H9 (cell line): ENCODE results near the gene TRIM61. TPM values are rescaled to one million over a fixed set of nuclear protein-coding genes. Genes with fewer than 3 reads are reported as not detected.

Experiments used
- DNase-seq: peaks from one replicate; pipeline ENCODE4 v3.0.0-alpha.2; 2017
- H2AFZ ChIP-seq: one replicate; pipeline ENCODE4 v1.6.1; 2013; ENCODE audit warnings: mild to moderate bottlenecking, low read length, control low read depth, moderate library complexity
- H2AK5ac ChIP-seq: 2 replicates; pipeline ENCODE4 v1.6.1; 2013; ENCODE audit warnings: low read length, control low read depth, mixed read lengths; ENCODE audit not compliant: insufficient read length
- H2BK120ac ChIP-seq: one replicate; pipeline ENCODE4 v1.6.1; 2013; ENCODE audit warnings: low read depth, mild to moderate bottlenecking, low read length, control low read depth, inconsistent platforms; ENCODE audit not compliant: poor library complexity, severe bottlenecking
- H2BK12ac ChIP-seq: 2 replicates; pipeline ENCODE4 v1.6.1; 2013; ENCODE audit warnings: low read length, control low read depth, mixed read lengths, low read depth; ENCODE audit not compliant: insufficient read length
- H2BK15ac ChIP-seq: 2 replicates; pipeline ENCODE4 v1.6.1; 2013; ENCODE audit warnings: low read depth, low read length, control low read depth
- H2BK20ac ChIP-seq: one replicate; pipeline ENCODE4 v1.6.1; 2013; ENCODE audit warnings: low read depth, mild to moderate bottlenecking, low read length, control low read depth, inconsistent platforms; ENCODE audit not compliant: poor library complexity, severe bottlenecking
- H2BK5ac ChIP-seq: 2 replicates; pipeline ENCODE4 v1.6.1; 2013; ENCODE audit warnings: low read length, control low read depth, mixed read lengths; ENCODE audit not compliant: insufficient read length
- H3K14ac ChIP-seq: 2 replicates; pipeline ENCODE4 v1.6.1; 2013; ENCODE audit warnings: low read length, control low read depth; ENCODE audit not compliant: insufficient read depth
- H3K18ac ChIP-seq: 2 replicates; pipeline ENCODE4 v1.6.1; 2013; ENCODE audit warnings: low read depth, mild to moderate bottlenecking, mixed read lengths, low read length, control low read depth; ENCODE audit not compliant: insufficient read length
- H3K23ac ChIP-seq: 2 replicates; pipeline ENCODE4 v1.6.1; 2013; ENCODE audit warnings: low read length, control low read depth, mixed read lengths, low read depth; ENCODE audit not compliant: insufficient read length
- H3K23me2 ChIP-seq: 2 replicates; pipeline ENCODE4 v1.6.1; 2013; ENCODE audit warnings: low read depth, mild to moderate bottlenecking, mixed read lengths, low read length, control low read depth; ENCODE audit not compliant: insufficient read length, poor library complexity, severe bottlenecking
- H3K27ac ChIP-seq: 2 replicates; pipeline ENCODE4 v1.5.1; 2013; ENCODE audit warnings: low read length, control low read depth, mixed read lengths, low read depth; ENCODE audit not compliant: insufficient read length
- H3K27me3 ChIP-seq: 2 replicates; pipeline ENCODE4 v1.6.1; 2013; ENCODE audit warnings: low read length, control low read depth, inconsistent platforms; ENCODE audit not compliant: insufficient read depth
- H3K4ac ChIP-seq: 2 replicates; pipeline ENCODE4 v1.6.1; 2013; ENCODE audit warnings: low read depth, mild to moderate bottlenecking, control low read depth, inconsistent platforms, low read length, moderate library complexity
- H3K4me1 ChIP-seq: 2 replicates; pipeline ENCODE4 v1.6.1; 2013; ENCODE audit warnings: low read length, control low read depth, inconsistent platforms; ENCODE audit not compliant: insufficient read depth
- H3K4me2 ChIP-seq: 2 replicates; pipeline ENCODE4 v1.6.1; 2013; ENCODE audit warnings: low read length, control low read depth, mixed read lengths; ENCODE audit not compliant: insufficient read length, insufficient read depth
- H3K56ac ChIP-seq: 2 replicates; pipeline ENCODE4 v1.6.1; 2013; ENCODE audit warnings: low read depth, mild to moderate bottlenecking, mixed read lengths, low read length, control low read depth; ENCODE audit not compliant: insufficient read length
- H3K79me1 ChIP-seq: 2 replicates; pipeline ENCODE4 v1.6.1; 2013; ENCODE audit warnings: low read depth, mild to moderate bottlenecking, moderate library complexity, low read length, control low read depth, inconsistent platforms; ENCODE audit not compliant: insufficient read depth, poor library complexity, severe bottlenecking
- H3K79me2 ChIP-seq: 2 replicates; pipeline ENCODE4 v1.6.1; 2013; ENCODE audit warnings: low read length, control low read depth, inconsistent platforms; ENCODE audit not compliant: insufficient read depth
- H3K9ac ChIP-seq: 2 replicates; pipeline ENCODE4 v1.6.1; 2013; ENCODE audit warnings: low read length, control low read depth, mixed read lengths; ENCODE audit not compliant: insufficient read length; ENCODE audit errors: extremely low read depth
- H3K9me3 ChIP-seq: one replicate; pipeline ENCODE4 v1.6.1; 2013; ENCODE audit warnings: low read depth, low read length, inconsistent platforms; ENCODE audit not compliant: control insufficient read depth
- H3T11ph ChIP-seq: one replicate; pipeline ENCODE4 v1.6.1; 2013; ENCODE audit warnings: mild to moderate bottlenecking, low read length, control low read depth, inconsistent platforms
- H4K20me1 ChIP-seq: one replicate; pipeline ENCODE4 v1.6.1; 2013; ENCODE audit not compliant: control insufficient read depth, insufficient read length, insufficient read depth
- H4K5ac ChIP-seq: 2 replicates; pipeline ENCODE4 v1.6.1; 2013; ENCODE audit warnings: low read depth, mild to moderate bottlenecking, mixed read lengths, low read length, control low read depth; ENCODE audit not compliant: insufficient read length
- H4K8ac ChIP-seq: replicated peaks from 2 replicates; pipeline ENCODE4 v1.6.1; 2013; ENCODE audit warnings: low read length, control low read depth, mixed read lengths, low read depth; ENCODE audit not compliant: insufficient read length
- H4K91ac ChIP-seq: 2 replicates; pipeline ENCODE4 v1.6.1; 2013; ENCODE audit warnings: low read depth, mild to moderate bottlenecking, moderate library complexity, mixed read lengths, low read length, control low read depth; ENCODE audit not compliant: insufficient read length
- H3K27ac Mint-ChIP-seq, 3 experiments: 2 replicates in 2 of 3; 3 replicates in 1 of 3; pipeline ENCODE4 v1.8.0; 2020 to 2021; ENCODE audit warnings: mixed read lengths in 3 of 3, mild to moderate bottlenecking in 1 of 3, moderate library complexity in 1 of 3
- H3K27me3 Mint-ChIP-seq: 2 replicates; pipeline ENCODE4 v1.8.0; 2021; ENCODE audit warnings: low read depth, mild to moderate bottlenecking, moderate library complexity, mixed read lengths
- H3K36me3 Mint-ChIP-seq, 3 experiments: 2 replicates in 2 of 3; 3 replicates in 1 of 3; pipeline ENCODE4 v1.8.0; 2020 to 2021; ENCODE audit warnings: low read depth in 3 of 3, mixed read lengths in 3 of 3; ENCODE audit not compliant: insufficient read depth in 1 of 3
- H3K4me1 Mint-ChIP-seq, 2 experiments: 2 replicates each; pipeline ENCODE4 v1.8.0; 2020; ENCODE audit warnings: mixed read lengths in 2 of 2
- H3K4me3 Mint-ChIP-seq, 2 experiments: 2 replicates in 1 of 2; 3 replicates in 1 of 2; pipeline ENCODE4 v1.8.0; 2020 to 2021; ENCODE audit warnings: mild to moderate bottlenecking in 2 of 2, mixed read lengths in 2 of 2, moderate library complexity in 1 of 2
- H3K9me3 Mint-ChIP-seq, 2 experiments: 2 replicates in 1 of 2; 3 replicates in 1 of 2; pipeline ENCODE4 v1.8.0; 2020; ENCODE audit warnings: mild to moderate bottlenecking in 2 of 2, mixed read lengths in 2 of 2, moderate library complexity in 1 of 2
- CTCF ChIP-seq: fragments of 200-600 bp; sonication (generic); conservative IDR thresholded peaks from 3 replicates; pipeline ENCODE4 v1.8.0; 2021; ENCODE audit warnings: antibody characterized with exemption, mild to moderate bottlenecking
- WGBS: extraction: QIAGEN DNeasy Blood & Tissue Kit; methylation state at CpG from one replicate; pipeline ENCODE4 v1.1.7; 2013; ENCODE audit warnings: missing lambda C conversion rate, low lambda C conversion rate, mixed read lengths; ENCODE audit not compliant: insufficient read length; ENCODE audit errors: extremely low coverage; 5-methylcytosine and 5-hydroxymethylcytosine counted together
- total RNA-seq: library from RNA; stranded (reverse); gene quantifications from 2 replicates; pipeline ENCODE4 v1.2.1, GENCODE V29; 2021

The TRIM61 gene
- total RNA-seq, 1 experiment from 2014 or later: 0.52 TPM

GRCh38 chr4:164946810-164947209 lies 30.6 kb downstream of the TRIM61 start:
- H3K27me3 ChIP-seq: no peaks in the 10 kb centered on the region
- no peak overlapping the region for H3K14ac ChIP-seq
- no peak overlapping the region for H3T11ph ChIP-seq
- no peak overlapping the region for H3K4me2 ChIP-seq
- H2BK15ac ChIP-seq: no peak overlapping the region
- H3K9me3 Mint-ChIP-seq: no peaks in the 10 kb centered on the region
- no peaks in the 10 kb centered on the region for H3K4me1 ChIP-seq
- H4K5ac ChIP-seq: no peak overlapping the region
- no peak overlapping the region for H2AK5ac ChIP-seq
- H3K27ac ChIP-seq: no peak overlapping the region
- H3K56ac ChIP-seq: no peak overlapping the region
- H2BK20ac ChIP-seq: no peak overlapping the region
- no peaks in the 10 kb centered on the region for H3K79me1 ChIP-seq
- H4K20me1 ChIP-seq: no peaks in the 10 kb centered on the region
- H2BK120ac ChIP-seq: no peak overlapping the region
- H2AFZ ChIP-seq: no peak overlapping the region
- no CpG with 5 or more reads among the region's 5 CpGs for WGBS
- no peak overlapping the region for H3K4ac ChIP-seq
- peaks cover 2% of the 10 kb centered on the region for H3K27me3 Mint-ChIP-seq
- H4K8ac ChIP-seq: no peak overlapping the region
- H3K23ac ChIP-seq: no peak overlapping the region
- H3K23me2 ChIP-seq: no peaks in the 10 kb centered on the region
- no peak overlapping the region for H3K27ac Mint-ChIP-seq
- H3K4me1 Mint-ChIP-seq: peaks cover 15 to 24% of the 10 kb centered on the region in 2 experiments
- DNase-seq: no peak
- no peak overlapping the region for H3K4me3 Mint-ChIP-seq
- H3K18ac ChIP-seq: no peak overlapping the region
- H3K36me3 Mint-ChIP-seq: no peaks in the 10 kb centered on the region
- no peak overlapping the region for H2BK12ac ChIP-seq
- TF ChIP-seq CTCF: no peak
- no peak overlapping the region for H4K91ac ChIP-seq
- no peak overlapping the region for H2BK5ac ChIP-seq
- no peak overlapping the region for H3K9ac ChIP-seq
- no peaks in the 10 kb centered on the region for H3K79me2 ChIP-seq
- no peaks in the 10 kb centered on the region for H3K9me3 ChIP-seq
